ENCODE data around the gene ANAPC2. TPM values are rescaled to one million over a fixed set of nuclear protein-coding genes. Genes with fewer than 3 reads are reported as not detected.

ANAPC2 gene
- total RNA-seq, 1 donor from 2014 or later: 18.9 TPM

DNA sequence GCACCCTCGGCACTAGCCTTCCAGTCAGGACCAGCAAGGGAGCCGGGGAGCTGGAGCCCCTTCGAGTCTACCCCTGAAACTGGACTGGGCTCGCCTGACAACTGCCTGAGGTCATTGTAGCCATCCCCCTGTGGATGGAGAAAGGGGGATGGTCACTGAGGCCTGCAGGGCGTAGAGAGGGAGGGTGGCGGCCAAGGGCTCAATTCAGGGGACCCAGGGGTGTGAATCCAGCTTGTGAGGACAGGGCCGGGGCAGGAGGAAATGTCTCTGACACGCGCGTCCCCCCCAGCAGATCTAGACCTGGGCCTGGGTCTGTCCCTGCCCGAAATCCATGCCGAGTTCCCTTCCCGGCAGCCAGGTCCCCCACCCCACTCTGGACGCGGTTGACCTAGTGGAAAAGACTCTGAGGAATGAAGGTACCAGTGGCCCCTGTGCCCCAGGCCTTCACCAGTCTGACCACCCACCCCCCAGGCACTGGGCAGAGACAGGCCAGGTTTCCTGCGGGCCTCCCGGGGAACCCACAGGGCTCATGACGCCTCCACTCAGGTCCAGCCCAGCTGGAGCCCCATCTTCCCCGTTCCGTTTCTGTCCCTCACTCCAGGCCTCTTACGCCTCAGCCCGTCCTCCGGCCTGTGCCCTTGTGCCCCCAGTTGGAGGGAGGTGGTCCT, 43.1 kb upstream of the ANAPC2 start:
- Mint-ChIP-seq H3K4me1 (peaks cover 3% of the 10 kb centered on the region), H3K36me3 (no peaks in the 10 kb centered on the region), H3K27ac (no peak overlapping the region), H3K9me3 (no peaks in the 10 kb centered on the region), H3K27me3 (ENCODE audit: insufficient read depth, low read depth) (peaks cover 6% of the 10 kb centered on the region), H3K4me3 (no peak overlapping the region)
- Histone ChIP-seq H2AFZ (replicated peaks) (no peak overlapping the region), H3K36me3 (no peaks in the 10 kb centered on the region), H3F3A (ENCODE audit: low read depth) (no peaks in the 10 kb centered on the region), H3K27ac (no peak overlapping the region), H4K20me1 (ENCODE audit: low read depth) (peaks cover 5% of the 10 kb centered on the region), H3K4me3 (no peak overlapping the region), H3K4me2 (no peak overlapping the region), H3K9me3 (ENCODE audit: low read depth) (no peaks in the 10 kb centered on the region), H3K79me2 (ENCODE audit: low read depth) (no peaks in the 10 kb centered on the region), H3K4me1 (no peaks in the 10 kb centered on the region), H3K9ac (no peak overlapping the region), H3K27me3 (no peaks in the 10 kb centered on the region)
- no peak for DNase-seq (ENCODE audit: low spot score)
- TF ChIP-seq EZH2 (IDR thresholded peaks at IDR 0.05): no peak
- TF ChIP-seq, protein P1, sequence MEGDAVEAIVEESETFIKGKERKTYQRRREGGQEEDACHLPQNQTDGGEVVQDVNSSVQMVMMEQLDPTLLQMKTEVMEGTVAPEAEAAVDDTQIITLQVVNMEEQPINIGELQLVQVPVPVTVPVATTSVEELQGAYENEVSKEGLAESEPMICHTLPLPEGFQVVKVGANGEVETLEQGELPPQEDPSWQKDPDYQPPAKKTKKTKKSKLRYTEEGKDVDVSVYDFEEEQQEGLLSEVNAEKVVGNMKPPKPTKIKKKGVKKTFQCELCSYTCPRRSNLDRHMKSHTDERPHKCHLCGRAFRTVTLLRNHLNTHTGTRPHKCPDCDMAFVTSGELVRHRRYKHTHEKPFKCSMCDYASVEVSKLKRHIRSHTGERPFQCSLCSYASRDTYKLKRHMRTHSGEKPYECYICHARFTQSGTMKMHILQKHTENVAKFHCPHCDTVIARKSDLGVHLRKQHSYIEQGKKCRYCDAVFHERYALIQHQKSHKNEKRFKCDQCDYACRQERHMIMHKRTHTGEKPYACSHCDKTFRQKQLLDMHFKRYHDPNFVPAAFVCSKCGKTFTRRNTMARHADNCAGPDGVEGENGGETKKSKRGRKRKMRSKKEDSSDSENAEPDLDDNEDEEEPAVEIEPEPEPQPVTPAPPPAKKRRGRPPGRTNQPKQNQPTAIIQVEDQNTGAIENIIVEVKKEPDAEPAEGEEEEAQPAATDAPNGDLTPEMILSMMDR (IDR thresholded peaks at IDR 0.05): no peak
- TF ChIP-seq EZH2phosphoT487 (IDR thresholded peaks at IDR 0.05): no peak

- TF ChIP-seq EZH2phosphoT487 (IDR thresholded peaks at IDR 0.05): no peak
- no peaks in the 10 kb centered on the region for H3K4me1 ChIP-seq
- no peak within 1 kb of the TSS for H2AFZ ChIP-seq (replicated peaks)
- H3K9ac ChIP-seq: no peak within 1 kb of the TSS
- peaks cover 3% of the 10 kb centered on the region for H3K4me1 Mint-ChIP-seq
- peaks cover 5% of the 10 kb centered on the region for H4K20me1 ChIP-seq (ENCODE audit: low read depth)
- H3K9me3 ChIP-seq (ENCODE audit: low read depth): no peaks in the 10 kb centered on the region
- no peak for DNase-seq (ENCODE audit: low spot score)
- H3K4me3 Mint-ChIP-seq: no peak within 1 kb of the TSS
- H3K27ac ChIP-seq: no peak within 1 kb of the TSS
- no peak within 1 kb of the TSS for H3K27ac Mint-ChIP-seq
- H3F3A ChIP-seq (ENCODE audit: low read depth): no peaks in the 10 kb centered on the region
- no peaks in the 10 kb centered on the region for H3K36me3 Mint-ChIP-seq
- no peak within 1 kb of the TSS for H3K4me3 ChIP-seq
- no peaks in the 10 kb centered on the region for H3K36me3 ChIP-seq
- no peak within 1 kb of the TSS for H3K4me2 ChIP-seq
- H3K27me3 ChIP-seq: no peaks in the 10 kb centered on the region
- H3K79me2 ChIP-seq (ENCODE audit: low read depth): no peaks in the 10 kb centered on the region
- peaks cover 6% of the 10 kb centered on the region for H3K27me3 Mint-ChIP-seq (ENCODE audit: insufficient read depth, low read depth)
- no peaks in the 10 kb centered on the region for H3K9me3 Mint-ChIP-seq
Measured at GRCh38 chr9:137230705-137231371, 42.5 kb upstream of the ANAPC2 start, which contains the start of gene SLC34A3. Gene SLC34A3, plus strand, starts transcription at chr9:137230901. Its CDS starts 802 bp downstream, at chr9:137231703.

GRCh38 chr9:137229903-137230704, 41.7 kb upstream of the ANAPC2 start:
- Histone ChIP-seq H3K36me3 (no peaks in the 10 kb centered on the region), H4K20me1 (ENCODE audit: low read depth) (no peaks in the 10 kb centered on the region), H3K27ac (no peak overlapping the region), H3K79me2 (ENCODE audit: low read depth) (no peaks in the 10 kb centered on the region), H3K9ac (no peak overlapping the region), H3K4me3 (no peak overlapping the region), H3K27me3 (no peaks in the 10 kb centered on the region), H3F3A (ENCODE audit: low read depth) (no peaks in the 10 kb centered on the region), H3K4me1 (no peaks in the 10 kb centered on the region), H3K4me2 (no peak overlapping the region), H2AFZ (replicated peaks) (no peak overlapping the region), H3K9me3 (ENCODE audit: low read depth) (no peaks in the 10 kb centered on the region)
- H3K36me3 Mint-ChIP-seq: no peaks in the 10 kb centered on the region
- no peak overlapping the region for H3K4me3 Mint-ChIP-seq
- TF ChIP-seq, protein P1 (IDR thresholded peaks at IDR 0.05): no peak
- TF ChIP-seq EZH2phosphoT487 (IDR thresholded peaks at IDR 0.05) (no peak), EZH2 (IDR thresholded peaks at IDR 0.05) (no peak)
- no peak overlapping the region for H3K27ac Mint-ChIP-seq
- H3K27me3 Mint-ChIP-seq (ENCODE audit: insufficient read depth, low read depth): peaks cover 6% of the 10 kb centered on the region
- no peak for DNase-seq (ENCODE audit: low spot score)
- H3K9me3 Mint-ChIP-seq: no peaks in the 10 kb centered on the region
- peaks cover 3% of the 10 kb centered on the region for H3K4me1 Mint-ChIP-seq
